GM12878 (cell line): ENCODE results near the gene CYTIP. TPM values are rescaled to one million over a fixed set of nuclear protein-coding genes. Genes with fewer than 3 reads are reported as not detected.
A peak's percentile ranks its signal among the peaks of the same experiment; 100 is the strongest.

Experiments
- BACH1 ChIP-seq: fragments of 450-650 bp; IDR thresholded peaks from 2 replicates; pipeline ENCODE4 v1.6.1; 2017; ENCODE audit warnings: mild to moderate bottlenecking, borderline replicate concordance
- BCL11A ChIP-seq: IDR thresholded peaks from 2 replicates; pipeline ENCODE4 v1.6.1; 2011; ENCODE audit warnings: low read depth, low read length
- CBFB ChIP-seq: IDR thresholded peaks from 2 replicates; pipeline ENCODE4 v1.6.1; 2016; ENCODE audit warnings: antibody characterized with exemption, low read depth
- CEBPB ChIP-seq, 2 experiments: fragments of 150-350 bp in 1 of 2; IDR thresholded peaks; 2 replicates each; pipeline ENCODE4 v1.6.1; 2012 to 2014; ENCODE audit warnings: low read depth in 2 of 2, low read length in 2 of 2, borderline replicate concordance in 1 of 2, inconsistent platforms in 1 of 2
- CHD4 ChIP-seq: fragments of 200-600 bp; sonication (generic); IDR thresholded peaks from 2 replicates; pipeline ENCODE4 v1.6.1; 2016; ENCODE audit warnings: mild to moderate bottlenecking
- EED ChIP-seq: sonication (generic); IDR thresholded peaks from 2 replicates; pipeline ENCODE4 v1.6.1; 2016; ENCODE audit warnings: antibody characterized with exemption, low read depth
- HDAC2 ChIP-seq: fragments of 200-600 bp; sonication (generic); IDR thresholded peaks from 2 replicates; pipeline ENCODE4 v1.6.1; 2017
- IKZF2 ChIP-seq, 2 experiments: fragments of 450-650 bp; IDR thresholded peaks; 2 replicates each; pipeline ENCODE4 v1.6.1; 2017; ENCODE audit warnings: mild to moderate bottlenecking in 2 of 2, moderate library complexity in 2 of 2
- MTA3 ChIP-seq: IDR thresholded peaks from 2 replicates; pipeline ENCODE4 v1.6.1; 2012; ENCODE audit warnings: low read length, inconsistent platforms, borderline replicate concordance
- MXI1 ChIP-seq: fragments of 150-350 bp; IDR thresholded peaks from 2 replicates; pipeline ENCODE4 v1.6.1; 2011; ENCODE audit warnings: low read depth, mild to moderate bottlenecking, inconsistent platforms, low read length, improper control_type of control experiment
- NBN ChIP-seq: fragments of 450-650 bp; IDR thresholded peaks from 2 replicates; pipeline ENCODE4 v1.6.1; 2016
- NFYB ChIP-seq: IDR thresholded peaks from 2 replicates; pipeline ENCODE4 v1.6.1; 2011; ENCODE audit warnings: low read depth, mild to moderate bottlenecking, low read length, improper control_type of control experiment, moderate library complexity; ENCODE audit not compliant: insufficient read depth
- NR2F1 ChIP-seq: fragments of 450-650 bp; conservative IDR thresholded peaks from 2 replicates; pipeline ENCODE4 v1.6.1; 2017; ENCODE audit warnings: mild to moderate bottlenecking
- RAD21 ChIP-seq: IDR thresholded peaks from 2 replicates; pipeline ENCODE4 v1.6.1; 2011; ENCODE audit warnings: mild to moderate bottlenecking, low read depth, low read length, moderate library complexity; ENCODE audit not compliant: insufficient read depth
- SIX5 ChIP-seq: IDR thresholded peaks from 2 replicates; pipeline ENCODE4 v1.6.1; 2011; ENCODE audit warnings: mild to moderate bottlenecking, low read depth, low read length, moderate library complexity; ENCODE audit not compliant: severe bottlenecking
- SP1 ChIP-seq: IDR thresholded peaks from one replicate; pipeline ENCODE4 v1.6.1; 2011; ENCODE audit warnings: low read depth, low read length
- ZBED1 ChIP-seq: IDR thresholded peaks from 2 replicates; pipeline ENCODE4 v1.6.1; 2016; ENCODE audit warnings: borderline replicate concordance
- polyA plus RNA-seq, 11 experiments: library from polyadenylated mRNA; depleted of rRNA in 4 of 11; unstranded in 6 of 11; stranded (reverse) in 5 of 11; fragments of >200 nt; fragmentation: Nextera tagmentation in 4 of 11; fragmentation: Illumina TruSeq in 1 of 11; extraction: Ambion mirVana in 4 of 11; extraction: Trizol in 1 of 11; gene quantifications; 1 replicate in 1 of 11; 2 replicates in 10 of 11; pipeline versions ENCODE4 v1.2.1 to v1.2.3, GENCODE V29; 2011 to 2016; ENCODE audit warnings: inconsistent platforms in 2 of 11, missing spikeins in 2 of 11, low read depth in 1 of 11
- total RNA-seq, 4 experiments: library from RNA; depleted of rRNA in 3 of 4; stranded (reverse); fragments of >200 nt in 3 of 4; fragmentation: Illumina TruSeq in 1 of 4; extraction: Trizol in 1 of 4; gene quantifications; 2 replicates each; pipeline versions ENCODE4 v1.2.1 to v1.2.3, GENCODE V29; 2013 to 2021
- TF ChIP-seq, protein P1 (sequence below): fragments of 450-650 bp; IDR thresholded peaks from 2 replicates; pipeline ENCODE4 v1.6.1; 2017; ENCODE audit warnings: mild to moderate bottlenecking, moderate library complexity
- TF ChIP-seq, protein P2 (sequence below): fragments of 450-650 bp; IDR thresholded peaks from 2 replicates; pipeline ENCODE4 v1.6.1; 2018; ENCODE audit warnings: mild to moderate bottlenecking, low read depth, moderate library complexity; ENCODE audit not compliant: partially characterized antibody
- TF ChIP-seq, protein P3 (sequence below): IDR thresholded peaks from 2 replicates; pipeline ENCODE4 v1.6.1; 2012; ENCODE audit warnings: low read depth, low read length, improper control_type of control experiment
- TF ChIP-seq, protein P4 (sequence below): fragments of 450-650 bp; IDR thresholded peaks from 2 replicates; pipeline ENCODE4 v1.6.1; 2016; ENCODE audit warnings: mild to moderate bottlenecking, moderate library complexity, borderline replicate concordance

Gene CYTIP
- total and polyA plus RNA-seq, 10 of the 15 experiments (the other 5 are each of a cell fraction or from before 2014, with no cell fraction given): 55.1 to 178 (median 73.4) TPM

- TF ChIP-seq, protein P1, sequence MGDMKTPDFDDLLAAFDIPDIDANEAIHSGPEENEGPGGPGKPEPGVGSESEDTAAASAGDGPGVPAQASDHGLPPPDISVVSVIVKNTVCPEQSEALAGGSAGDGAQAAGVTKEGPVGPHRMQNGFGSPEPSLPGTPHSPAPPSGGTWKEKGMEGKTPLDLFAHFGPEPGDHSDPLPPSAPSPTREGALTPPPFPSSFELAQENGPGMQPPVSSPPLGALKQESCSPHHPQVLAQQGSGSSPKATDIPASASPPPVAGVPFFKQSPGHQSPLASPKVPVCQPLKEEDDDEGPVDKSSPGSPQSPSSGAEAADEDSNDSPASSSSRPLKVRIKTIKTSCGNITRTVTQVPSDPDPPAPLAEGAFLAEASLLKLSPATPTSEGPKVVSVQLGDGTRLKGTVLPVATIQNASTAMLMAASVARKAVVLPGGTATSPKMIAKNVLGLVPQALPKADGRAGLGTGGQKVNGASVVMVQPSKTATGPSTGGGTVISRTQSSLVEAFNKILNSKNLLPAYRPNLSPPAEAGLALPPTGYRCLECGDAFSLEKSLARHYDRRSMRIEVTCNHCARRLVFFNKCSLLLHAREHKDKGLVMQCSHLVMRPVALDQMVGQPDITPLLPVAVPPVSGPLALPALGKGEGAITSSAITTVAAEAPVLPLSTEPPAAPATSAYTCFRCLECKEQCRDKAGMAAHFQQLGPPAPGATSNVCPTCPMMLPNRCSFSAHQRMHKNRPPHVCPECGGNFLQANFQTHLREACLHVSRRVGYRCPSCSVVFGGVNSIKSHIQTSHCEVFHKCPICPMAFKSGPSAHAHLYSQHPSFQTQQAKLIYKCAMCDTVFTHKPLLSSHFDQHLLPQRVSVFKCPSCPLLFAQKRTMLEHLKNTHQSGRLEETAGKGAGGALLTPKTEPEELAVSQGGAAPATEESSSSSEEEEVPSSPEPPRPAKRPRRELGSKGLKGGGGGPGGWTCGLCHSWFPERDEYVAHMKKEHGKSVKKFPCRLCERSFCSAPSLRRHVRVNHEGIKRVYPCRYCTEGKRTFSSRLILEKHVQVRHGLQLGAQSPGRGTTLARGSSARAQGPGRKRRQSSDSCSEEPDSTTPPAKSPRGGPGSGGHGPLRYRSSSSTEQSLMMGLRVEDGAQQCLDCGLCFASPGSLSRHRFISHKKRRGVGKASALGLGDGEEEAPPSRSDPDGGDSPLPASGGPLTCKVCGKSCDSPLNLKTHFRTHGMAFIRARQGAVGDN: peak; percentile 77
- TF ChIP-seq CBFB (0 out of 2 replicates have a peak, but pooled peaks have one; percentile 13), HDAC2 (no peak), NFYB (no peak), MXI1 (0 out of 2 replicates have a peak, but pooled peaks have one; percentile 17), NBN (peak; percentile 41; the same call in 1 of the 2 replicates), CEBPB (IDR thresholded peaks at IDR 0.05; ENCODE audit: borderline replicate concordance in 1 of 2, low read depth in 2 of 2, low read length in 2 of 2) (0 out of 4 replicates have a peak, but pooled peaks of 1 of the 2 experiments have one; percentile 48), SP1 (no peak), NR2F1 (no peak), EED (0 out of 2 replicates have a peak, but pooled peaks have one; percentile 22), RAD21 (no peak), BACH1 (0 out of 2 replicates have a peak, but pooled peaks have one; percentile 7), ZBED1 (peak; percentile 80; the same call in 1 of the 2 replicates), MTA3 (peak; percentile 75; the same call in 1 of the 2 replicates), SIX5 (no peak), IKZF2 (IDR thresholded peaks at IDR 0.05) (peak in 1 of 2 experiments; percentile 27; a peak in 1 of 4 replicates), BCL11A (0 out of 2 replicates have a peak, but pooled peaks have one; percentile 26), CHD4 (no peak)
- TF ChIP-seq, protein P2, sequence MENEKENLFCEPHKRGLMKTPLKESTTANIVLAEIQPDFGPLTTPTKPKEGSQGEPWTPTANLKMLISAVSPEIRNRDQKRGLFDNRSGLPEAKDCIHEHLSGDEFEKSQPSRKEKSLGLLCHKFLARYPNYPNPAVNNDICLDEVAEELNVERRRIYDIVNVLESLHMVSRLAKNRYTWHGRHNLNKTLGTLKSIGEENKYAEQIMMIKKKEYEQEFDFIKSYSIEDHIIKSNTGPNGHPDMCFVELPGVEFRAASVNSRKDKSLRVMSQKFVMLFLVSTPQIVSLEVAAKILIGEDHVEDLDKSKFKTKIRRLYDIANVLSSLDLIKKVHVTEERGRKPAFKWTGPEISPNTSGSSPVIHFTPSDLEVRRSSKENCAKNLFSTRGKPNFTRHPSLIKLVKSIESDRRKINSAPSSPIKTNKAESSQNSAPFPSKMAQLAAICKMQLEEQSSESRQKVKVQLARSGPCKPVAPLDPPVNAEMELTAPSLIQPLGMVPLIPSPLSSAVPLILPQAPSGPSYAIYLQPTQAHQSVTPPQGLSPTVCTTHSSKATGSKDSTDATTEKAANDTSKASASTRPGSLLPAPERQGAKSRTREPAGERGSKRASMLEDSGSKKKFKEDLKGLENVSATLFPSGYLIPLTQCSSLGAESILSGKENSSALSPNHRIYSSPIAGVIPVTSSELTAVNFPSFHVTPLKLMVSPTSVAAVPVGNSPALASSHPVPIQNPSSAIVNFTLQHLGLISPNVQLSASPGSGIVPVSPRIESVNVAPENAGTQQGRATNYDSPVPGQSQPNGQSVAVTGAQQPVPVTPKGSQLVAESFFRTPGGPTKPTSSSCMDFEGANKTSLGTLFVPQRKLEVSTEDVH: peak; percentile 19
- TF ChIP-seq, protein P3, sequence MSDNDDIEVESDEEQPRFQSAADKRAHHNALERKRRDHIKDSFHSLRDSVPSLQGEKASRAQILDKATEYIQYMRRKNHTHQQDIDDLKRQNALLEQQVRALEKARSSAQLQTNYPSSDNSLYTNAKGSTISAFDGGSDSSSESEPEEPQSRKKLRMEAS: peak; percentile 38; the same call in 1 of the 2 replicates
- TF ChIP-seq, protein P4, sequence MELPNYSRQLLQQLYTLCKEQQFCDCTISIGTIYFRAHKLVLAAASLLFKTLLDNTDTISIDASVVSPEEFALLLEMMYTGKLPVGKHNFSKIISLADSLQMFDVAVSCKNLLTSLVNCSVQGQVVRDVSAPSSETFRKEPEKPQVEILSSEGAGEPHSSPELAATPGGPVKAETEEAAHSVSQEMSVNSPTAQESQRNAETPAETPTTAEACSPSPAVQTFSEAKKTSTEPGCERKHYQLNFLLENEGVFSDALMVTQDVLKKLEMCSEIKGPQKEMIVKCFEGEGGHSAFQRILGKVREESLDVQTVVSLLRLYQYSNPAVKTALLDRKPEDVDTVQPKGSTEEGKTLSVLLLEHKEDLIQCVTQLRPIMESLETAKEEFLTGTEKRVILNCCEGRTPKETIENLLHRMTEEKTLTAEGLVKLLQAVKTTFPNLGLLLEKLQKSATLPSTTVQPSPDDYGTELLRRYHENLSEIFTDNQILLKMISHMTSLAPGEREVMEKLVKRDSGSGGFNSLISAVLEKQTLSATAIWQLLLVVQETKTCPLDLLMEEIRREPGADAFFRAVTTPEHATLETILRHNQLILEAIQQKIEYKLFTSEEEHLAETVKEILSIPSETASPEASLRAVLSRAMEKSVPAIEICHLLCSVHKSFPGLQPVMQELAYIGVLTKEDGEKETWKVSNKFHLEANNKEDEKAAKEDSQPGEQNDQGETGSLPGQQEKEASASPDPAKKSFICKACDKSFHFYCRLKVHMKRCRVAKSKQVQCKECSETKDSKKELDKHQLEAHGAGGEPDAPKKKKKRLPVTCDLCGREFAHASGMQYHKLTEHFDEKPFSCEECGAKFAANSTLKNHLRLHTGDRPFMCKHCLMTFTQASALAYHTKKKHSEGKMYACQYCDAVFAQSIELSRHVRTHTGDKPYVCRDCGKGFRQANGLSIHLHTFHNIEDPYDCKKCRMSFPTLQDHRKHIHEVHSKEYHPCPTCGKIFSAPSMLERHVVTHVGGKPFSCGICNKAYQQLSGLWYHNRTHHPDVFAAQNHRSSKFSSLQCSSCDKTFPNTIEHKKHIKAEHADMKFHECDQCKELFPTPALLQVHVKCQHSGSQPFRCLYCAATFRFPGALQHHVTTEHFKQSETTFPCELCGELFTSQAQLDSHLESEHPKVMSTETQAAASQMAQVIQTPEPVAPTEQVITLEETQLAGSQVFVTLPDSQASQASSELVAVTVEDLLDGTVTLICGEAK: no peak; the same call in 1 of the 2 replicates
Measured at GRCh38 chr2:157441072-157441454, 2.8 kb downstream of the CYTIP start (continued).
